ENCODE data around the gene PDE6D.

PDE6D gene

DNA sequence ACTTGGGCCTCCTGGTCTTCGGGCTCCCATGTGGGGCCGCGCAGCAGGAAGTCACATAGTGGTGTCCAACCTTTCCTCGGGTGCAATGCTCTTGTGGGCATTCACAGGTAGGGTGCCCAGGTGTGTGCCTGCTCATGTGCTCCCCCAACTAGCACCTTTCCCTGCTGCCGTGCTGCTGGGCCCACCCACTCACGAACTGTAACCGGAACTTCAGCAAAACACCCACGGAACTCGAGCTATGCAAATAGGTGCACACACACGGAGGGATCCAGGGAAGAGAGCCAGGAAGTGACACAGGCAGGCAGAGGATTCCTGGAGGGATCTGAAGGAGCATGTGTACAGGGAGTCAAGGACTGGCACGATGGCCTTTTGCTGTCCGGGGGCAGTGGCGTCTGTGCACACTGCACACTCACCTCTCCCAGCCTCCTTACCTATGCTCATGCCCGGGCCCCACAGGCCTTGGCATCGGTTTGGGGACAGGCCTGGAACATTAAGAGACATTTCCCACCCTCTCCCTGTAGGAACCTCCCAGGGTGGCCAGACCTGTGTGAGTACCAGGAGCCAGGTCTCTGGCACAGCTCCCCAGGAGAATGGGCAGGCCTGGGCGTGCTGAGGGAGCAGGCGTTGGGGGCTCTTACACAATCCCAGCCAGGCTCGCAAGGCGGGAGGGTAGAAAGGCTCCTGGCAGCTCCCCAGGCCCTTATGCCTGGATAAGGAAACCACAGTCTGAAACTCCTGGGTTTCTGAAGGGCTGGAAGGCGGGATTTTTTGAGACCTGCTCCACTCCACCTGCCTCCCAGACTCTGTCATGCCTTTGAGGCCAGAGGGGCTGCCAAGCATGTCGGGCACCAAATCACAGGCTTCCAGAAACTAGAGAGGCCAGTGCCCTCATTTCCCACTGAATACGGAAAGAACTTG lies 79.4 kb downstream of the PDE6D start:
- Histone ChIP-seq H3K4me3 (ENCODE audit: extremely low read depth, insufficient read depth, low read length, poor library complexity, severe bottlenecking) (no peak overlapping the region), H3K4me1 (ENCODE audit: control insufficient read depth, insufficient read depth, low read length, poor library complexity, severe bottlenecking) (no peaks in the 10 kb centered on the region), H3K9me3 (ENCODE audit: control insufficient read depth, low read length) (no peaks in the 10 kb centered on the region), H3K27ac (ENCODE audit: low read depth, low read length, severe bottlenecking) (peak overlapping the region; percentile 23), H3K36me3 (ENCODE audit: control insufficient read depth, insufficient read depth, low read length) (no peaks in the 10 kb centered on the region)
- WGBS, 2 experiments (ENCODE audit: insufficient coverage in 2 of 2), result 86% methylated on average over 13 to 17 of the region's 22 CpGs

DNA sequence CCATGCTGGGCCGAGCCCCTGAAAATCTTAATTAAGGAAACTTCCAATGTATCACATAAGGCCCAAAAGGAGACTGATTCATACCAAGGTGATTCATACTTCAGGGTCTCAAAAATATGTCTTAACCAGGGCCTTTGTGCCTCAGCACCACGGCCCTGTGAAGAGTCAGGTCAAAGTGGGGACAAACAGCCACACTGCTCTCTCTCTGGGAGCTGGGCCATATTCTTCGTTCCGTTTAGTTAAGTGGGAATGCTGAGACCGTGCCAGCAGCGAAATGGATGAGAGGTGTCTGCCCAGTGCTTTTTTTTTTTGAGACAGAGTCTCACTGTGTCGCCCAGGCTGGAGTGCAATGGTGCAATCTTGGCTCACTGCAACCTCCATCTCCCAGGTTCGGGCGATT lies 82.1 kb downstream of the PDE6D start:
- no peak overlapping the region for H3K27ac ChIP-seq (ENCODE audit: low read depth, low read length, severe bottlenecking)

DNA sequence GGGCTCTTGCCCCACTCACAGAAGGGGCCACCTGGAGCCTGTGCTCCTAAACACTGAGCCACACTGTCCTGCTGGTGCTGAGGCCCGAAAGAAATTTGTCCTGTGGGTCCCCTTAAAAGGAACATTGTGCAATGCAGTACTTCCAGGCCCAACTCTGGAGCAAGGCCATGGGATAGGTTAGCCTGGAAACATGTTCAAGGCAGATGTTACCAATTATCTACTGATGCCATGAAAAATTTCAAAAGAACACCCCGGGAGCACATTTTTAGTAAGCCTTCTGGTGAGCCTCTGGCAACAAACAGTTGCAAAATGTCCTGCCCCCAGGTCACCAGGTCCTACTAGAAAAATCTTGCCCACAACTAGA lies 85.1 kb downstream of the PDE6D start:
- H3K27ac ChIP-seq (ENCODE audit: low read depth, low read length, severe bottlenecking), result no peak overlapping the region
- no peaks in the 10 kb centered on the region for H3K36me3 ChIP-seq (ENCODE audit: control insufficient read depth, insufficient read depth, low read length)
- 87 to 100% methylated on average over 2 of the region's 2 CpGs for WGBS, 2 experiments (ENCODE audit: insufficient coverage in 2 of 2)
- no peak overlapping the region for H3K4me3 ChIP-seq (ENCODE audit: extremely low read depth, insufficient read depth, low read length, poor library complexity, severe bottlenecking)
- H3K9me3 ChIP-seq (ENCODE audit: control insufficient read depth, low read length), result no peaks in the 10 kb centered on the region
- H3K4me1 ChIP-seq (ENCODE audit: control insufficient read depth, insufficient read depth, low read length, poor library complexity, severe bottlenecking), result peaks cover 4% of the 10 kb centered on the region

More for the DNA sequence above, 82.1 kb downstream of the PDE6D start:
- 93 to 99% methylated on average over 7 of the region's 9 CpGs for WGBS, 2 experiments (ENCODE audit: insufficient coverage in 2 of 2)
- H3K36me3 ChIP-seq (ENCODE audit: control insufficient read depth, insufficient read depth, low read length), result no peaks in the 10 kb centered on the region
- H3K4me3 ChIP-seq (ENCODE audit: extremely low read depth, insufficient read depth, low read length, poor library complexity, severe bottlenecking), result no peak overlapping the region
- H3K4me1 ChIP-seq (ENCODE audit: control insufficient read depth, insufficient read depth, low read length, poor library complexity, severe bottlenecking), result peaks cover 2% of the 10 kb centered on the region
- H3K9me3 ChIP-seq (ENCODE audit: control insufficient read depth, low read length), result no peaks in the 10 kb centered on the region

DNA sequence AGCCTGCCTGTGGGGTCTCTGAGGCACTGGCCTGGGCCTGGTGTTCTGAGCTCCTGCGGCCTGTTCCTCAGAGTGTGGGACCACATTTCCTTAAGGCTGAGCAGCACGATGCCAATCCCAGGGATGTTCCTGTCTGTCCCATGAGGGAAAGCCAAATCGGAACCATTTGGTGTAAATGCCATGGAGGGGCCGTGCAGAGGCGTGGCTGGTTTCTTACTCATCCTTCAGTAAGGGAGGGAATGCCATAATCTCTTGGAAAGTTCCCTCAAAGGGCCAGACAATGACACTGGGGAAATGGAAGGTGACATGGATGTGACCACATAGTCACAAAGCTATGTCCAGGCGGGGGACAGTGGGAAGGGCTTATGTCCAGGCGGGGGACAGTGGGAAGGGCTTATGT lies 87.1 kb downstream of the PDE6D start:
- H3K36me3 ChIP-seq (ENCODE audit: control insufficient read depth, insufficient read depth, low read length), result no peaks in the 10 kb centered on the region
- no peaks in the 10 kb centered on the region for H3K9me3 ChIP-seq (ENCODE audit: control insufficient read depth, low read length)
- H3K4me3 ChIP-seq (ENCODE audit: extremely low read depth, insufficient read depth, low read length, poor library complexity, severe bottlenecking), result no peak overlapping the region
- WGBS, 2 experiments (ENCODE audit: insufficient coverage in 2 of 2), result 86 to 90% methylated on average over 6 to 7 of the region's 7 CpGs
- peaks cover 4% of the 10 kb centered on the region for H3K4me1 ChIP-seq (ENCODE audit: control insufficient read depth, insufficient read depth, low read length, poor library complexity, severe bottlenecking)
- H3K27ac ChIP-seq (ENCODE audit: low read depth, low read length, severe bottlenecking), result no peak overlapping the region

DNA sequence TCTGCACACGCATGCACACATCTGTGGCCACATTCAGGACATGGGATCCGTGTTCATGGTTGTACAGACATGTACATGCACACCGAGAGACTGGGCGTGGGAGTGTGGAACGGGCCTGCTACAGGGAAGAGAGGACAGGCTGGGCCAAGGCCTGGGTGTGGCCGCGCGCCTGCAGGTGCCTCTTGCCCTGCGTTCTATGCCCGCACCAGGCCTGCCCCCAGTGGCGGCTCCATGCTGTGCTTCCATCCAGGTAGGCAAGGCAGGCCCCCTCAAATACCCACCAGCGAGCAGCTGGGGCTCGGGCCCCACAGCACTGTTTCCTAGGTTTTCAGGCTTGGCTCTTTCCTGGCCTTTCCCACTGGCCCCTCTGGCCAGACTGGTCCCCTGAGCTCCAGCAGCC lies 88.2 kb downstream of the PDE6D start:
- WGBS, 2 experiments (ENCODE audit: insufficient coverage in 2 of 2), result 91 to 98% methylated on average over 8 to 12 of the region's 13 CpGs
- H3K9me3 ChIP-seq (ENCODE audit: control insufficient read depth, low read length), result no peaks in the 10 kb centered on the region
- no peaks in the 10 kb centered on the region for H3K36me3 ChIP-seq (ENCODE audit: control insufficient read depth, insufficient read depth, low read length)
- H3K4me3 ChIP-seq (ENCODE audit: extremely low read depth, insufficient read depth, low read length, poor library complexity, severe bottlenecking), result no peak overlapping the region
- no peak overlapping the region for H3K27ac ChIP-seq (ENCODE audit: low read depth, low read length, severe bottlenecking)
- H3K4me1 ChIP-seq (ENCODE audit: control insufficient read depth, insufficient read depth, low read length, poor library complexity, severe bottlenecking), result peaks cover 4% of the 10 kb centered on the region

DNA sequence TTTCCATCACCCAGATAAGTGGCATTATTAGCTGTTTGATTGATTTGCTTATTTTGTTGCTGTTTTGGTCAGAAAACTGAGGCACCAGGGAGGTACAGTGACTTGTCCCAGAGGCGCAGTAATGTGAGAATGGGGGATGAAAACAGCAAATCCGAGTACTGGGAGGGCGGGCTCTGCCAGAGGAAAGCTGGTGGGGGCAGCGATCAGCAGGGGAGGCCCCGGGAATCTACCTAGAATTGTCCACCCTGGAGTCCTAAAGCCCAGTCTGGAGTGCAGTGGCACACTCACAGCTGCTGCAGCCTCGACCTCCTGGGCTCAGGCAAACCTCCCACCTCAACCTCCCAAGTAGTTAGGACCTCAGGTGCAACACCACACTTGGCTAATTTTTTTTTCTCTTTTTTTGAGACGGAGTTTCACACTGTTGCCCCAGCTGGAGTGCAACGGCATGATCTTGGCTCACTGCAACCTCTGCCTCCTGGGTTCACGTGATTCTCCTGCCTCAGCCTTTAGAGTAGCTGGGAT lies 89.8 kb downstream of the PDE6D start:
- Histone ChIP-seq H3K36me3 (ENCODE audit: control insufficient read depth, insufficient read depth, low read length) (no peaks in the 10 kb centered on the region), H3K27ac (ENCODE audit: low read depth, low read length, severe bottlenecking) (no peak overlapping the region), H3K9me3 (ENCODE audit: control insufficient read depth, low read length) (no peaks in the 10 kb centered on the region), H3K4me3 (ENCODE audit: extremely low read depth, insufficient read depth, low read length, poor library complexity, severe bottlenecking) (no peak overlapping the region), H3K4me1 (ENCODE audit: control insufficient read depth, insufficient read depth, low read length, poor library complexity, severe bottlenecking) (peaks cover 4% of the 10 kb centered on the region)
- WGBS, 2 experiments (ENCODE audit: insufficient coverage in 2 of 2), result 57 to 61% methylated on average over 9 of the region's 9 CpGs

DNA sequence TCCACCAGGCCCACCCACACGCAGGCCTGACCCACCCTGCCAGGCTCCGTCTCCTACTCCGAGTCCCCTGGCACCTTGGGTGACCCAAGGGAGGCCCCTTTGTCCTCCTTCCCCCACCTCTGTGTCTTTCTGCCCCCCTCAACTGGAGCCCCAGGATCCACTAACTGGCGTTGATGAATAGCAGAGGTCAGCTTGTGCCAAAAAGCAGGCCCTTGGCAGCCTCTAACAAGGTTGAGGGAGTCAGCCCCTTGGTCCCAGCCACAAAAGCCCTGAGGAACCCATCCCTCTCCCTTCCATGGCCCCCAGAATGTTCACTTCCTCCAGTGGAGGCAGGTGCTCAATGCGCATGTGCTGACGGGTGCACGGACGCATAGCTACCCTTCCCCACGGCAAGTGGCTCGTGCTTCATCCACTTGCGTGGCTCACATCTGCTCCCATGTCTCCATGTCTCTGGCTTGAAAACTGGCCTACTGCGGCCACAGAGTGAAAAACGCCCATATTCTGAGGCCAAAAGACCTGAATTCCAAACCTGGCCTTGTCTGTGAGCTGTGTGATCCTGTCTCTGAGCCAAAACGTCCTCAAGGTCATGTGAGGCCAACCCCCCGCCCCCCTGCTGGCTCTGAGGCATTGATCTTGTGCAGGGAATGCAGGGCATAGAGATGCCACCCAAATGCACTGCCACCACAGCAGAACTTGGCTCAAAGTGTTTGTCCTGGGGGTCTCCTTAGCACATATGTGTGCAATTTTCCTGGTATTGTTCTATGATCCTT lies 91.8 kb downstream of the PDE6D start:
- Histone ChIP-seq H3K4me3 (ENCODE audit: extremely low read depth, insufficient read depth, low read length, poor library complexity, severe bottlenecking) (no peak overlapping the region), H3K4me1 (ENCODE audit: control insufficient read depth, insufficient read depth, low read length, poor library complexity, severe bottlenecking) (peaks cover 4% of the 10 kb centered on the region), H3K36me3 (ENCODE audit: control insufficient read depth, insufficient read depth, low read length) (no peaks in the 10 kb centered on the region), H3K9me3 (ENCODE audit: control insufficient read depth, low read length) (no peaks in the 10 kb centered on the region), H3K27ac (ENCODE audit: low read depth, low read length, severe bottlenecking) (no peak overlapping the region)
- 80 to 87% methylated on average over 12 of the region's 15 CpGs for WGBS, 2 experiments (ENCODE audit: insufficient coverage in 2 of 2)

DNA sequence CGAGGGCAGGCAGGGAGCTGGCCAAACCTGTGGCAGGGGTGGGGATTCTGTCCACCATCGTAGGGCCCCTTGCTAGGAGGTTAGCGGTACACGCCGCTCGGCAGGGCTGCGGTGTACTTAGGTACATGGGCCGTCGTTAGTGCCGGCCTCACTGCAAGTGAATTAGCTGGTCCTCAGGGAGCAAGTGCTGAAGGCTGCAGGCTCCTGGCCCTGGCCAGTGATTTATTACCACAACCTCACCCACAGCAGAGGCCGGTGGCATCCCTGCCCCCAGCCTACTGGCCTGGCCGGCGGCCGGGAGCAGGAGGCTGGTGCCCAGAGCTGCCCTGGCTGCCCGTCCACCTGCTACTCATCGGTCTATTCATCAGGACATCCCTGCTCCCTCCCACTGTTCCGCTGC lies 92.4 kb downstream of the PDE6D start:
- no peak overlapping the region for H3K27ac ChIP-seq (ENCODE audit: low read depth, low read length, severe bottlenecking)
- no peak overlapping the region for H3K4me3 ChIP-seq (ENCODE audit: extremely low read depth, insufficient read depth, low read length, poor library complexity, severe bottlenecking)
- no peaks in the 10 kb centered on the region for H3K4me1 ChIP-seq (ENCODE audit: control insufficient read depth, insufficient read depth, low read length, poor library complexity, severe bottlenecking)
- WGBS, 2 experiments (ENCODE audit: insufficient coverage in 2 of 2), result 91 to 98% methylated on average over 11 to 16 of the region's 17 CpGs
- no peaks in the 10 kb centered on the region for H3K36me3 ChIP-seq (ENCODE audit: control insufficient read depth, insufficient read depth, low read length)
- no peaks in the 10 kb centered on the region for H3K9me3 ChIP-seq (ENCODE audit: control insufficient read depth, low read length)

DNA sequence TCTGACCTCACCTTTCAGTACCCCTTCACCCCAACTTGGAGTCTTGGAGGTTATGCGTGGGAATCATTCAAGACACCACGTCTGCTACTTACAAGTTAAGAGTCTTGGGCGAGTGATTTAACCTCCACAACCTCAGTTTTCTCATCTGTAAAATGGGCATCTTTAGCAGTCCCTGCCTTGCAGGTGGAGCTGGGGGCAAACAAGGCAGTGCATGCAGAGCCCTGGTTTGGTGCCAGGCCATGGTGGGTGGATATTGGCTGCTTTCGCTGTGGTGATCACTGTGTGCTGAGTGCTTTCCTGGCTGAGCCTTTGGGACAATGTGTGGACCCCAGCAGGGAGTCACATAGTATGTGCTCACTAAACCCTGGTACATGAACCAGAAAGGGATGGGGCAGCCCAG lies 93.1 kb downstream of the PDE6D start:
- WGBS, 2 experiments (ENCODE audit: insufficient coverage in 2 of 2), result 85 to 98% methylated on average over 3 of the region's 4 CpGs
- no peaks in the 10 kb centered on the region for H3K36me3 ChIP-seq (ENCODE audit: control insufficient read depth, insufficient read depth, low read length)
- no peak overlapping the region for H3K4me3 ChIP-seq (ENCODE audit: extremely low read depth, insufficient read depth, low read length, poor library complexity, severe bottlenecking)
- no peak overlapping the region for H3K27ac ChIP-seq (ENCODE audit: low read depth, low read length, severe bottlenecking)
- no peaks in the 10 kb centered on the region for H3K9me3 ChIP-seq (ENCODE audit: control insufficient read depth, low read length)
- H3K4me1 ChIP-seq (ENCODE audit: control insufficient read depth, insufficient read depth, low read length, poor library complexity, severe bottlenecking), result no peaks in the 10 kb centered on the region

DNA sequence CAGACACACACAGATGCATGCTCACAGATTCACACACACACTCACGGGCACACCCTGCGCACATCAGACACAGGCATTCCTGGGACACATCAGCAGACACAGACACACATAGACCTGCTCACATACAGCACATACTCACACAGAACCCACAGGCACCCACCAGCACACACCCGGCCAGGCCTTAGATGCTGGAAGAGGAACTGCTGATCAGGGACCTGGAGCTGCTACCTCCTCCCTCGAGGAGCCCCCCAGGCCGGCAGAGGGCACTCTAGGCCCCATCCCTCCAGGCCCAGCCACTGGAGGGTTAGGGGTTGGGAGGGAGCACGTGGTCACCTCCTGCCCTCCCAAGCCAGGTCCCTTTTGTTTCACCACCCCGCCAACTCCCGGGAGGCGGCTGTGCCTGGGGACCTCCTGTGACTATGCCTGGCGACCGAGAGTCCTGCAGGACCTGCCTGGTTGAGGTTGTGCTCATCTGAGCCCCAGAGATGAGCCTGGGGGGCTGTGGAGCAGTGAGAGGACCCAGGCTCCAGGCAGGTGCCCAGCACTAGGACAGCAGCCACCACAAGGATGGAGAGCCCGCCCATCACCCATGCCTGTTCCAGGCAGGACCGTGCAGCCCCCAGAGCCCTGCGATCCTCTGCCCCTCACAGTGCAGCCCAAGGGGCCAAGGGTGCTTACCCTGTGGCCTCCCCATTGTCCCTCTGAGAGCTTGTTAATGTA lies 93.8 kb downstream of the PDE6D start:
- Histone ChIP-seq H3K9me3 (ENCODE audit: control insufficient read depth, low read length) (no peaks in the 10 kb centered on the region), H3K4me1 (ENCODE audit: control insufficient read depth, insufficient read depth, low read length, poor library complexity, severe bottlenecking) (no peaks in the 10 kb centered on the region), H3K36me3 (ENCODE audit: control insufficient read depth, insufficient read depth, low read length) (no peaks in the 10 kb centered on the region), H3K4me3 (ENCODE audit: extremely low read depth, insufficient read depth, low read length, poor library complexity, severe bottlenecking) (peak overlapping the region; percentile 12), H3K27ac (ENCODE audit: low read depth, low read length, severe bottlenecking) (no peak overlapping the region)
- WGBS, 2 experiments (ENCODE audit: insufficient coverage in 2 of 2), result 35 to 44% methylated on average over 8 to 12 of the region's 14 CpGs
